ENCODE results near the gene SPATA24.
A peak's percentile ranks its signal among the peaks of the same experiment; 100 is the strongest.

The SPATA24 gene

DNA sequence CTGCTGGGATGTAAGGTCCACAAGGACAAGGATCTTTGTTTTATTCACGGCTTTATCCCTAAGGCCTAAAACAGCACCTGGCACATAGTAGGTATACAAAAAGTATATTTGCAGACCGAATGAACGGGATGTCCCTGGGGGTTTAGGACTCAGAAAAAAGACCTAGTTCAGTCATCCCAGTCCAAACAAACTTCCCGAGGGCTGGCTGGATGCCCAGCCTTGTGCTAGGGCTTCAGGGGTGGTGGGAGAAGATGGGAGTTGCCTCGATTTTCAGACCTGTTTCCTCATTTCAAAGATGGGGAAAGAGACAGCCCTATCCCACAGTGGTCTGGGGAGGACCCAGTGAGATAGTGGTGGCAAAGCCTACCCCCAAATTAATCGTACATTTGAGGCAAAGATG lies 6.0 kb downstream of the SPATA24 start:
- Histone ChIP-seq H3K79me2 (ENCODE audit: insufficient read depth, low read length) (no peaks in the 10 kb centered on the region; the same call in 1 of the 2 replicates), H3K9ac (ENCODE audit: low read length) (no peak overlapping the region), H3K4me2 (ENCODE audit: low read length) (no peak overlapping the region), H4K20me1 (ENCODE audit: insufficient read depth, low read length) (no peaks in the 10 kb centered on the region), H3K9me2 (ENCODE audit: low read depth, low read length) (no peaks in the 10 kb centered on the region), H3K9me3 (ENCODE audit: low read length) (no peaks in the 10 kb centered on the region), H3K4me1 (ENCODE audit: insufficient read depth, low read length, severe bottlenecking) (peaks cover 35% of the 10 kb centered on the region), H3F3A (ENCODE audit: insufficient read depth, low read length) (no peaks in the 10 kb centered on the region), H3K4me3 (ENCODE audit: low read depth, low read length, poor library complexity, severe bottlenecking) (no peak overlapping the region), H3K36me3 (ENCODE audit: insufficient read depth, low read length) (no peaks in the 10 kb centered on the region; the same call in 1 of the 2 replicates), H2AFZ (ENCODE audit: low read length) (no peak overlapping the region), H3K27me3 (ENCODE audit: insufficient read depth, low read length) (no peaks in the 10 kb centered on the region), H3K27ac (ENCODE audit: low read depth, low read length, poor library complexity, severe bottlenecking) (no peak overlapping the region)
- TF ChIP-seq EZH2 (IDR thresholded peaks at IDR 0.05; ENCODE audit: borderline replicate concordance, low read length) = no peak
- TF ChIP-seq, protein P1, sequence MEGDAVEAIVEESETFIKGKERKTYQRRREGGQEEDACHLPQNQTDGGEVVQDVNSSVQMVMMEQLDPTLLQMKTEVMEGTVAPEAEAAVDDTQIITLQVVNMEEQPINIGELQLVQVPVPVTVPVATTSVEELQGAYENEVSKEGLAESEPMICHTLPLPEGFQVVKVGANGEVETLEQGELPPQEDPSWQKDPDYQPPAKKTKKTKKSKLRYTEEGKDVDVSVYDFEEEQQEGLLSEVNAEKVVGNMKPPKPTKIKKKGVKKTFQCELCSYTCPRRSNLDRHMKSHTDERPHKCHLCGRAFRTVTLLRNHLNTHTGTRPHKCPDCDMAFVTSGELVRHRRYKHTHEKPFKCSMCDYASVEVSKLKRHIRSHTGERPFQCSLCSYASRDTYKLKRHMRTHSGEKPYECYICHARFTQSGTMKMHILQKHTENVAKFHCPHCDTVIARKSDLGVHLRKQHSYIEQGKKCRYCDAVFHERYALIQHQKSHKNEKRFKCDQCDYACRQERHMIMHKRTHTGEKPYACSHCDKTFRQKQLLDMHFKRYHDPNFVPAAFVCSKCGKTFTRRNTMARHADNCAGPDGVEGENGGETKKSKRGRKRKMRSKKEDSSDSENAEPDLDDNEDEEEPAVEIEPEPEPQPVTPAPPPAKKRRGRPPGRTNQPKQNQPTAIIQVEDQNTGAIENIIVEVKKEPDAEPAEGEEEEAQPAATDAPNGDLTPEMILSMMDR (IDR thresholded peaks at IDR 0.05; ENCODE audit: low read length) = no peak

GRCh38 chr5:139396691-139397090 lies 7.2 kb downstream of the SPATA24 start:
- Histone ChIP-seq H3F3A (ENCODE audit: insufficient read depth, low read length) (no peaks in the 10 kb centered on the region), H3K9me3 (ENCODE audit: low read length) (no peaks in the 10 kb centered on the region), H3K4me3 (ENCODE audit: low read depth, low read length, poor library complexity, severe bottlenecking) (no peak overlapping the region), H3K9me2 (ENCODE audit: low read depth, low read length) (no peaks in the 10 kb centered on the region), H2AFZ (ENCODE audit: low read length) (no peak overlapping the region), H3K9ac (ENCODE audit: low read length) (no peak overlapping the region), H3K27ac (ENCODE audit: low read depth, low read length, poor library complexity, severe bottlenecking) (no peak overlapping the region), H3K79me2 (ENCODE audit: insufficient read depth, low read length) (no peaks in the 10 kb centered on the region; the same call in 1 of the 2 replicates), H3K4me1 (ENCODE audit: insufficient read depth, low read length, severe bottlenecking) (peaks cover 37% of the 10 kb centered on the region), H4K20me1 (ENCODE audit: insufficient read depth, low read length) (no peaks in the 10 kb centered on the region), H3K27me3 (ENCODE audit: insufficient read depth, low read length) (no peaks in the 10 kb centered on the region), H3K36me3 (ENCODE audit: insufficient read depth, low read length) (no peaks in the 10 kb centered on the region; the same call in 1 of the 2 replicates), H3K4me2 (ENCODE audit: low read length) (no peak overlapping the region)
- no peak for TF ChIP-seq EZH2 (IDR thresholded peaks at IDR 0.05; ENCODE audit: borderline replicate concordance, low read length)
- TF ChIP-seq, protein P1 (IDR thresholded peaks at IDR 0.05; ENCODE audit: low read length) = no peak

DNA sequence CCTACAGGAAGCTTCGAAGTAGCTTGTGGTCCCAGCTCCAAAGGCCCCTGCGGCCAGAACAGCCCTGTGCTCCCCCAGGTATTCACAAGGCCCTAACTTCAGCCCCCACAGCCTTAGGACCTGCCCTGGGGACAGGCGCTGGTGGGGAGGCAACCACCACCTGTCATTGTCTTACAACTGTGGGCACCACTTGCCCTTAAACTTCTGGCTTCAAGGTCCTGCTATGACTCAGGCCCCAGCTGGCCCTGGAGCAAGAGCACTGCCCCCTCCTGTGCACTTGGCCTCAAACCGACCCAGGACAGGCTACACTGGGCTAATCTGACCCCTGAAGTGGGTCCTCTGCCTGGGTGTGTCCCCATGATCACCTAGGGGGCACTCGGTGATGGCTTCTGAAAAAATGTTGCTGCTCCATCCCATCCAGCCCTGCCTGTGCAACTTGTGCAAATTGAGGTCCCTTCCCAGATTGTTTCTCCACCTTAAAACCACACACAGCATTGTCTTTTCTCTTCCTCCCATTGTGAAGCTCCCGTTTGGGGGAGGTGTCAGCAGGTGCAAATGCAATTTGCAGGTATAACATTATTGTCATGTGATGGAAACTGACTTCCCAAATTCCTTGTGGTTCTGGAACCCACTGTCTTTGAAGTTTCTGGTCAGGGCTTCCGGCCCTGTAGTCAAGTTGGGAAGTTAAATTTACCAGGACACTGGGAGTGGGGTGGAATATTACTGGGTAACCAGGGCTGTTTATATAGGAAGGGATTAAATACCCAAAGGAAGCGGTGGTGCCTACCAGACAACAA lies 7.8 kb downstream of the SPATA24 start:
- H3K79me2 ChIP-seq (ENCODE audit: insufficient read depth, low read length) = no peaks in the 10 kb centered on the region; the same call in 1 of the 2 replicates
- peak overlapping the region; percentile 39; the same call in 1 of the 2 replicates for H3K4me2 ChIP-seq (ENCODE audit: low read length)
- peaks cover 44% of the 10 kb centered on the region for H3K4me1 ChIP-seq (ENCODE audit: insufficient read depth, low read length, severe bottlenecking)
- no peaks in the 10 kb centered on the region for H3K9me2 ChIP-seq (ENCODE audit: low read depth, low read length)
- H3K36me3 ChIP-seq (ENCODE audit: insufficient read depth, low read length) = no peaks in the 10 kb centered on the region; the same call in 1 of the 2 replicates
- H3K4me3 ChIP-seq (ENCODE audit: low read depth, low read length, poor library complexity, severe bottlenecking) = no peak overlapping the region
- peak overlapping the region; percentile 23 for H3K27ac ChIP-seq (ENCODE audit: low read depth, low read length, poor library complexity, severe bottlenecking)
- no peak overlapping the region; the same call in 1 of the 2 replicates for H3K9ac ChIP-seq (ENCODE audit: low read length)
- H3K9me3 ChIP-seq (ENCODE audit: low read length) = no peaks in the 10 kb centered on the region
- H2AFZ ChIP-seq (ENCODE audit: low read length) = no peak overlapping the region
- no peak for TF ChIP-seq EZH2 (IDR thresholded peaks at IDR 0.05; ENCODE audit: borderline replicate concordance, low read length)
- TF ChIP-seq, protein P1 (IDR thresholded peaks at IDR 0.05; ENCODE audit: low read length) = no peak
- H3K27me3 ChIP-seq (ENCODE audit: insufficient read depth, low read length) = no peaks in the 10 kb centered on the region
- H4K20me1 ChIP-seq (ENCODE audit: insufficient read depth, low read length) = no peaks in the 10 kb centered on the region
- H3F3A ChIP-seq (ENCODE audit: insufficient read depth, low read length) = no peaks in the 10 kb centered on the region
